HepG2 (cell line): ENCODE data around the gene C1RL. TPM values are rescaled to one million over a fixed set of nuclear protein-coding genes. Genes with fewer than 3 reads are reported as not detected.
A peak's percentile ranks its signal among the peaks of the same experiment; 100 is the strongest.

Experiments used
- ARNTL ChIP-seq: sonication (generic); formaldehyde crosslinking; IDR thresholded peaks from 2 replicates; pipeline ENCODE4 v1.4.0; 2020; ENCODE audit warnings: mild to moderate bottlenecking, missing genetic modification reagents
- GABPA ChIP-seq, 2 experiments: IDR thresholded peaks; 2 replicates each; pipeline ENCODE4 v1.6.1; 2011 to 2016; ENCODE audit warnings: low read depth in 2 of 2, low read length in 1 of 2, missing biosample characterization in 1 of 2, missing genetic modification characterization in 1 of 2
- GRHL1 ChIP-seq: sonication (generic); formaldehyde crosslinking; conservative IDR thresholded peaks from 2 replicates; pipeline ENCODE4 v1.8.0; 2022; ENCODE audit warnings: missing genetic modification reagents
- HNF1A ChIP-seq, 2 experiments: sonication (generic) in 1 of 2; formaldehyde crosslinking in 1 of 2; IDR thresholded peaks; 2 replicates each; pipeline versions ENCODE4 v1.4.0 to v1.6.1; 2016 to 2020; ENCODE audit warnings: borderline replicate concordance in 1 of 2, low read depth in 1 of 2, mild to moderate bottlenecking in 1 of 2, missing genetic modification reagents in 1 of 2
- KDM5B ChIP-seq: sonication (generic); formaldehyde crosslinking; IDR thresholded peaks from 2 replicates; pipeline ENCODE4 v1.4.0; 2020; ENCODE audit warnings: missing genetic modification reagents, mild to moderate bottlenecking, borderline replicate concordance
- MYPOP ChIP-seq: sonication (generic); formaldehyde crosslinking; IDR thresholded peaks from 2 replicates; pipeline ENCODE4 v1.8.1; 2023; ENCODE audit warnings: mild to moderate bottlenecking, moderate library complexity, missing genetic modification reagents
- NFIC ChIP-seq: IDR thresholded peaks from 2 replicates; pipeline ENCODE4 v1.6.1; 2012; ENCODE audit warnings: mild to moderate bottlenecking, low read length, inconsistent platforms
- POLR2A ChIP-seq, 2 experiments: IDR thresholded peaks; 2 replicates each; pipeline ENCODE4 v1.6.1; 2011; ENCODE audit warnings: low read depth in 2 of 2, low read length in 2 of 2, mild to moderate bottlenecking in 1 of 2, moderate library complexity in 1 of 2; ENCODE audit not compliant: insufficient read depth in 1 of 2
- SMARCC2 ChIP-seq: fragments of 450-650 bp; IDR thresholded peaks from 2 replicates; pipeline ENCODE4 v1.6.1; 2017; ENCODE audit warnings: antibody characterized with exemption, mild to moderate bottlenecking
- THAP8 ChIP-seq: sonication (generic); formaldehyde crosslinking; IDR thresholded peaks from 2 replicates; pipeline ENCODE4 v1.5.1; 2020; ENCODE audit warnings: missing genetic modification reagents, mild to moderate bottlenecking, borderline replicate concordance
- XRCC5 ChIP-seq: fragments of 200-400 bp; formaldehyde crosslinking; optimal IDR thresholded peaks from 2 replicates; pipeline ENCODE3; 2017; ENCODE audit warnings: mild to moderate bottlenecking, low read length
- ZBTB10 ChIP-seq: sonication (generic); formaldehyde crosslinking; IDR thresholded peaks from 2 replicates; pipeline ENCODE4 v1.4.0; 2020; ENCODE audit warnings: missing genetic modification reagents, borderline replicate concordance
- ZBTB21 ChIP-seq: sonication (generic); formaldehyde crosslinking; IDR thresholded peaks from 2 replicates; pipeline ENCODE4 v1.4.0; 2020; ENCODE audit warnings: missing genetic modification reagents
- ZFP37 ChIP-seq: sonication (generic); formaldehyde crosslinking; IDR thresholded peaks from 2 replicates; pipeline ENCODE4 v1.4.0; 2020; ENCODE audit warnings: missing genetic modification reagents, borderline replicate concordance
- ZNF577 ChIP-seq: sonication (generic); formaldehyde crosslinking; IDR thresholded peaks from 2 replicates; pipeline ENCODE4 v1.4.0; 2020; ENCODE audit warnings: mild to moderate bottlenecking, low read depth, missing genetic modification reagents, borderline replicate concordance
- ZNF775 ChIP-seq: sonication (generic); formaldehyde crosslinking; IDR thresholded peaks from 2 replicates; pipeline ENCODE4 v1.4.0; 2020; ENCODE audit warnings: missing genetic modification reagents, mild to moderate bottlenecking, moderate library complexity, borderline replicate concordance
- ZNF839 ChIP-seq: sonication (generic); formaldehyde crosslinking; IDR thresholded peaks from 2 replicates; pipeline ENCODE4 v1.4.0; 2020; ENCODE audit warnings: missing genetic modification reagents, mild to moderate bottlenecking, borderline replicate concordance
- polyA plus RNA-seq, 8 experiments: library from polyadenylated mRNA; depleted of rRNA in 3 of 8; stranded (reverse) in 7 of 8; unstranded in 1 of 8; fragments of >200 nt; fragmentation: Illumina TruSeq in 4 of 8; extraction: Trizol in 4 of 8; gene quantifications; 2 replicates each; pipeline versions ENCODE4 v1.2.1 to v1.2.3, GENCODE V29; 2011 to 2016; ENCODE audit warnings: low read depth in 4 of 8, missing spikeins in 1 of 8, mixed read lengths in 1 of 8; ENCODE audit not compliant: insufficient read depth in 1 of 8
- total RNA-seq, 5 experiments: library from RNA; depleted of rRNA; stranded (reverse); fragments of >200 nt; fragmentation: Illumina TruSeq; extraction: Trizol; gene quantifications; 2 replicates each; pipeline ENCODE4 v1.2.3, GENCODE V29; 2016; ENCODE audit warnings: low read depth in 1 of 5

The C1RL gene
- total and polyA plus RNA-seq, 2 of the 13 experiments (the other 11 are each of a cell fraction or from before 2014, with no cell fraction given), result 28.9 to 53.1 TPM

- TF ChIP-seq KDM5B (CRISPR knock-in tag) (peak; percentile 24; the same call in 1 of the 2 replicates), THAP8 (CRISPR knock-in tag) (no peak), HNF1A (IDR thresholded peaks at IDR 0.05; ENCODE audit: low read depth) (peak; percentile 96), HNF1A (CRISPR knock-in tag; IDR thresholded peaks at IDR 0.05; ENCODE audit: borderline replicate concordance) (peak; percentile 98), GRHL1 (no peak), ARNTL (CRISPR knock-in tag) (no peak), ZNF839 (no peak), ZBTB21 (peak; percentile 69), ZBTB10 (CRISPR knock-in tag) (no peak), MYPOP (no peak), GABPA (IDR thresholded peaks at IDR 0.05; ENCODE audit: low read depth, low read length) (no peak), GABPA (CRISPR knock-in tag; IDR thresholded peaks at IDR 0.05; ENCODE audit: low read depth) (peak; percentile 65), ZNF775 (CRISPR knock-in tag) (no peak), ZNF577 (CRISPR knock-in tag) (no peak), ZFP37 (0 out of 2 replicates have a peak, but pooled peaks have one; percentile 27), POLR2A (IDR thresholded peaks at IDR 0.05; ENCODE audit: insufficient read depth in 1 of 2, low read depth in 2 of 2, low read length in 2 of 2) (peak in 1 of 2 experiments; percentile 84; a peak in 2 of 4 replicates), NFIC (peak; percentile 31; the same call in 1 of the 2 replicates), SMARCC2 (no peak), XRCC5 (no peak)
Measured at GRCh38 chr12:7123806-7124522, 14.9 kb upstream of the C1RL start (continued).
